ENCODE measurements around the gene FAM9B.

GRCh38 chrX:9033989-9034388 lies at the start of gene FAM9B:
- TF ChIP-seq CTCF (IDR thresholded peaks at IDR 0.05) (no peak), POLR2A (IDR thresholded peaks at IDR 0.05) (no peak)

All from right lobe of liver (tissue), 4 donors.